ENCODE measurements around the gene RYR2.

DNA sequence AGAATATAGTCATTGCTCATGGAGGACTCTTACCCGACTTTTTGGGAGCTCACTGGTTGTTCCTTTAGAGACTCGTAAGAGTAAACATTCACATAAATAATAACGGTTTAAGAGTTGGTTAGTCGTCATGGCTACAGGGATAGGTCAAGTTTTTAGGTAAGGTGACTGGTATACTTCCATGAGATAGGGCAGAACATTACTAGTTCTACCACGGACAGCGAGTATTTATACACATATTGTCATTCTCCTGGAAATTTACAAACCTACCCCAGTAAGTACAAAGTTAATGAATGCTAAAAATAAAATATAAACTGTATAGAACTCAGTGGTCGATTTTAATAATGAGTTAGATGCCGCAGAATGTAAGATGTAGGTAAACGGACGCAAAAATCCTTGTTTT lies 1.2 kb upstream of the RYR2 start:
- no peak for TF ChIP-seq POLR2A (IDR thresholded peaks at IDR 0.05)
- TF ChIP-seq, protein P1, sequence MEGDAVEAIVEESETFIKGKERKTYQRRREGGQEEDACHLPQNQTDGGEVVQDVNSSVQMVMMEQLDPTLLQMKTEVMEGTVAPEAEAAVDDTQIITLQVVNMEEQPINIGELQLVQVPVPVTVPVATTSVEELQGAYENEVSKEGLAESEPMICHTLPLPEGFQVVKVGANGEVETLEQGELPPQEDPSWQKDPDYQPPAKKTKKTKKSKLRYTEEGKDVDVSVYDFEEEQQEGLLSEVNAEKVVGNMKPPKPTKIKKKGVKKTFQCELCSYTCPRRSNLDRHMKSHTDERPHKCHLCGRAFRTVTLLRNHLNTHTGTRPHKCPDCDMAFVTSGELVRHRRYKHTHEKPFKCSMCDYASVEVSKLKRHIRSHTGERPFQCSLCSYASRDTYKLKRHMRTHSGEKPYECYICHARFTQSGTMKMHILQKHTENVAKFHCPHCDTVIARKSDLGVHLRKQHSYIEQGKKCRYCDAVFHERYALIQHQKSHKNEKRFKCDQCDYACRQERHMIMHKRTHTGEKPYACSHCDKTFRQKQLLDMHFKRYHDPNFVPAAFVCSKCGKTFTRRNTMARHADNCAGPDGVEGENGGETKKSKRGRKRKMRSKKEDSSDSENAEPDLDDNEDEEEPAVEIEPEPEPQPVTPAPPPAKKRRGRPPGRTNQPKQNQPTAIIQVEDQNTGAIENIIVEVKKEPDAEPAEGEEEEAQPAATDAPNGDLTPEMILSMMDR (IDR thresholded peaks at IDR 0.05) = no peak
